Measurements from ENCODE around the gene MDC1.
"Not testable (repeated sequence)": the region's sequence is repeated elsewhere in the genome, so short reads cannot be mapped to it uniquely, and the experiment has no call there.

The MDC1 gene

GRCh38 chr6:30676660-30677285, 40.3 kb downstream of the MDC1 start:
- no peak for TF ChIP-seq ZNF274 (IDR thresholded peaks at IDR 0.05; ENCODE audit: low read depth, low read length)
- no peak overlapping the region for H3K4me3 ChIP-seq (ENCODE audit: low read length)

DNA sequence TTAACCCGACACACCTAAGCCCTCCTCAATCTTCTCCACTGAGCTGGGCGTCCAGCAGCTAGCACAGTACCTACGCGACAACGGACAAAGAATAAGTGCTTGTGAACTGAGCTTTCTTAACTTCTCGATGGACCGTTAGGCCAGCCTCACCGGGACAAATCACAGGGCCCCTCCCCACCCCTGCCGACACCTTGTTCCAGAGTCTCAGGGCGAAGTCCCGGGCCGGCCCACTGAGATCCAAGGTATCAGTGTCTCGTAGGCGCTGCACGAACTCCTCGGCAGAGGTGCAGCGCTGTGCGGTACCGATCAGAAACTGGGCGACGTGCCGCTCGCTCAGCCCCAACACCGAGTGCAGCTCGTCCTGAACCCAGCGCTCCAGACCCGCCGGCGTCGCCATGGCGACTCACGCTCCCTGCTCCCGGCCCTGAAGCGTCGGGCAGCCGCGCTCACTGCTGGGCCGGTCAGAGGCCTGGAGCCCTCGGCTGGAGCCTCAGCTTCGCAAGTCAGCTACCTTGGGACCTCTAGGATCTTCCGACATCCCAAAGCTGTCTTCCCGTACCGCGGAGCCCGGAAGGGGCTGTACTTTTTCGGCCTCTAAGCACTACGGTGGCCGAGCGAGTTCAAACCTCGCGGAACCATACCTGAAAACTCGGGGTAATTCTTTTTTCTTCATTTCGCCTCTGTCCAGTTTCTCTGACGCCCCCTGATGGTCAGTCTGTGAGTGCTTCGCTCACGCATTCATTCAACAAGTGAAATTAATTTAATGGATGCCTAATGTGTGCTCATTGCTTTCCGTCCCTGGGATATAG, 44.4 kb downstream of the MDC1 start, which contains the start of gene DHX16:
DHX16 (minus strand) TSS at position 562 of the 809 bp plus-strand sequence; CDS start at position 397, 165 bp downstream.
- H3K4me3 ChIP-seq (ENCODE audit: low read length): peak within 1 kb of the TSS; percentile 95
- TF ChIP-seq ZNF274 (IDR thresholded peaks at IDR 0.05; ENCODE audit: low read depth, low read length): no peak

GRCh38 chr6:30670760-30671527, 46.1 kb downstream of the MDC1 start:
- no peak for TF ChIP-seq ZNF274 (IDR thresholded peaks at IDR 0.05; ENCODE audit: low read depth, low read length)

GRCh38 chr6:30666300-30666699, 50.8 kb downstream of the MDC1 start:
- not testable (repeated sequence) for H3K4me3 ChIP-seq (ENCODE audit: low read length)

More at GRCh38 chr6:30670760-30671527, 46.1 kb downstream of the MDC1 start:
- no peak overlapping the region for H3K4me3 ChIP-seq (ENCODE audit: low read length)

DNA sequence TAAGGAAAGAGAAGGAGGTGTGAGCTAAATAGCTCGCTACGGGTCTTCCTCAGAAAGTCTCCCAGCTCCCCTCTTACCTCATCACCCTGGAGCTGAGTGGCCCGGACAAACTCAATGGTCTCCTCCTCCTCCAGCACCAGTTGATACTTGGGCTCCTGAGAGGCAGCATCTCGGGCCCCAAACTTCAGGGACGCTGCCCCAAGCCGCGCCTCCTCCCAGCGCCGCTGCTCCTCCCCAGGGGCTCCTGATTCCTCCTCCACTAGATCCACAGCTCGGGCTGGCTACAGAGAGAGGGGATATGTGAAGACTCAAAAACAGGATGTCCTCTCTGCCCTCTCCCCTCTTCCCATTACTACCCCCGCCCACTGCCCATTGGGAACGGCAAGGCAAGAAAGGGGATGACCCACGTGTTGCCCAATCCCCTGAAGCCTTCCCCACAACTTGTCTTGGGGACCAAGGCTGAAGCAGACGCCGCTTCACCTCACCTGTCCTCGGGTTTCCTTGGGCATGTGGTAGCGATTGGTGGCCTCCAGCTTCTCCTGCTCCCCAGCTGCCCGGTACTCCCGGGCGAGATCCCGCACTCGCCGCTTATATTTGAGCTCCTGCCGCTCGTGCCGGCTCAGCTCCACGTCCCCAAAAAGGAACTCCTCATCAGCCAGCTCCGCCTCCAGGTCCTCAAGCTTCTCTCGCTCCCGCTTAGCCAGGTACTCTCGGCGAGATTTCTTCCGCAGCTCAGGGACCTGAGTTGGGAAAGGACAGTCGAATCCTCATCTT, 51.9 kb downstream of the MDC1 start:
- no peak overlapping the region for H3K4me3 ChIP-seq (ENCODE audit: low read length)
- no peak for TF ChIP-seq ZNF274 (IDR thresholded peaks at IDR 0.05; ENCODE audit: low read depth, low read length)

DNA sequence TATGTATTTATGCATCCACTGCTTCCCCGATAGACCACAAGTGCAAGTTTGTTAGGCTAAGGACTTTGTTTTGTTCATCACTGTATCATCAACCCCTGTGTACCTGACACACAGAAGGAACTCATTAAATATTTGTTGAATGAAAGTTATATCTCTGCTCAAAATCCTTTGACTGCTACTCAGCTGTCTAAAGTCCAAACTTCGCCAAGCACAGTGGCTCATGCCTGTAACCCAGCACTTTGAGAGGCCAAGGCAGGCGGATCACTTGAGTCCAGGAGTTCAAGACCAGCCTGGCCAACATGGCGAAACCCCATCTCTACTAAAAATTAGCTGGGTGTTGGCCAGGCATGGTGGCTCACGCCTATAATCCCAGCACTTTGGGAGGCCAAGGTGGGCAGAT, 59.2 kb downstream of the MDC1 start:
- not testable (repeated sequence) for H3K4me3 ChIP-seq (ENCODE audit: low read length)

DNA sequence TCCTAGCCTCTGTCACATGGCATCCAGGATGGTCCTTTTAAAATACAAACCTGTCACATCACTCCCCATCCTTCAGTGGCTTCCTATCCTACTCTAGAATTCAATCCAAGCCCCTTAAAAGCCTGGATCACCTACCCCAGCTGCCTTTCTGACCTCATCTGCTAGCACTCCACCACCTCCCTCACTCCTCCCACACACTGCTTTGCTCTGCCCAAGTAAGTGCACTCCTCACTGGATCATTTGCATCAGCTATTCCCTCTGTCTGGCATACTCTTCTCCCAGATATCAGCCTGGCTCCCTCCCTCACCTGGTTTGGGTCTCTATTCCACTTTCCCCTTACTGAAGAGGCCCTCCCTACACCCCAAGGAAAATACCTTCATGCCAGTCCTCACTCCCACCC, 59.6 kb downstream of the MDC1 start:
- no peak overlapping the region for H3K4me3 ChIP-seq (ENCODE audit: low read length)
- no peak for TF ChIP-seq ZNF274 (IDR thresholded peaks at IDR 0.05; ENCODE audit: low read depth, low read length)

DNA sequence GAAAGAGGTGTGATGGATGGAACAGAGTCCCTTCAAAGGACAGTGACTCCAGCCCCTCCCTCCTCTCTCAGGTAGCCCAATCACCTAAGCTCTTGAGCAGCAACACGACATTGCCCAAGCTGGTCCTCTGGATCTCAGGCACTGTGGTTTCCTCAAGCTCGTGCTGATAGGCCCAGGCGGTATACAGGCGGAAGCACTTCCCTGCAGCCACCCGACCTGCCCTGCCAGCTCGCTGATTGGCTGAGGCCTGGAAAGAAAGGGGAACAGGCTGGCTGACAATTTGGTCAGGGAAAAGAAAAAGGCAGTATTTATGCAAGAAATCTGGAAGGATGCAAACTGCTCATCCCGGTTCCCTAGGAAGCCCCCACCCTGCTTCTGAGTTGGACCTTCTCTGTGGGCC, 60.6 kb downstream of the MDC1 start:
- TF ChIP-seq ZNF274 (IDR thresholded peaks at IDR 0.05; ENCODE audit: low read depth, low read length): no peak
- no peak overlapping the region for H3K4me3 ChIP-seq (ENCODE audit: low read length)

- H3K4me3 ChIP-seq (ENCODE audit: low read length): no peak overlapping the region
- no peak for TF ChIP-seq ZNF274 (IDR thresholded peaks at IDR 0.05; ENCODE audit: low read depth, low read length)
Observed at GRCh38 chr6:30655743-30656094, 61.4 kb downstream of the MDC1 start.

DNA sequence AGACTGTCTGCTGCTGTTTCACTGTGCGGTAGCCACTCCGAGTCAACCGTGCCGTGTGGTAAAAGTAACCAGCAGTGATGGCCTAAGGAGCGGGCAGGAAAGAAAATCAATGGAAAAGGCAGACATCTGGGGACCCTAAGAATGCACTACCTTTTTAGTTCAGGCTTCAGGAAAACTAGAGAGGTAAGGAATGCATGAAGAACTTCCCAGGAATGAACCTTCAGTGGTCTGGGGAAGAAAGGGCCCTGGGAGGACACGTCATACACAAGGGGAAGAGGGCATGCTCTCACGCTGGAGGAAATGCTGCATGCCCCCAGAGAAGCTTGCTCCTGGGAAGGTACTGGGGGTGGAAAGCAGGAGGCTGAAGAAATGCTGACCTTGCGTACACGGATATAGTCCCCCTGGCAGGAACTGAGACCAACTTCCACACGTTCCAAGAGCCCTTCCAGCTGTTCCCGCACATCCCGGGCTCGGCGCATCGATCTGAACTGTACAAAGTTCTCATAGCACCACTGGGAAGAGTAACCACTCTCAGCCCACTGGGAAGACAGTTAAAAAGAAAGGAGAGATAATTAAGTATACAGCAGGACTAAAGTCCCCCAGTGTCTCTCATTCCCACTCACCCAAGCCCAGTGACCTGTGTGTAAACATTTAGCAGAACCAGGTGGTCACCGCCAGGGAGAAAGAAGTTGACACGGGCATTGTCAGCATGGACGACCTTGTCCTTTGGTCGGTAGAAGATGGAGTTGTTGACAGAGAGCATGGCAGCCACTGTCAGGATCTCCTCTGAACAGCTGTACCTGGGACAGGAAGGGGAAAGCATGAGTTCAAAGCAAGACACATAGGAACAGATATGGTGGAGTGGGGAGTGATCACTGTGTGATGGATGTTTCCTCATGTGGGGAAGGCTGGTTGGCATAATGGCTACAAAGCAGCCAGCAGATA, 62.0 kb downstream of the MDC1 start:
- no peak for TF ChIP-seq ZNF274 (IDR thresholded peaks at IDR 0.05; ENCODE audit: low read depth, low read length)
- no peak overlapping the region for H3K4me3 ChIP-seq (ENCODE audit: low read length)

DNA sequence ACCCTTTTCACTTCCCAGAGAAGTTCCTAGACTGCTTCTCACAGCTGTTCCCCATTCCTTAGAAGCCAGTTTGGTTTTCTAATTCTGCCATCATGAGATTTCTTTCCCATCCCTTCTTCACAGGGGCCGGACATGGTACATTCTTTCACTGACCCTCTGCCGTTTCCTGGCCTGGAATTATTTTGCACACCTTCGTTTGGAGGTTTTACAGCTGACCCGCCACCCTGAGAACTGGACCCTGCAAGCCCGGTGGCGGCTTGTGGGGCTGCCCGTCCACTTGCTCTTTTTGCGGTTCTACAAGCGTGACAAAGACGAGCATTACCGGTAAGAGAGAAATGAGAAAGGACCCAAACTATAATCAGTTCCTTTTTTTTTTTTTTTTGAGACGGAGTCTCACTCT, 65.9 kb downstream of the MDC1 start:
- no peak overlapping the region for H3K4me3 ChIP-seq (ENCODE audit: low read length)
- TF ChIP-seq ZNF274 (IDR thresholded peaks at IDR 0.05; ENCODE audit: low read depth, low read length): no peak
